Tibial artery (tissue), 4 donors: ENCODE data around the gene MDN1.

Source experiments
- DNase-seq, 2 donors: peaks; one replicate each; pipeline ENCODE4 v3.0.0-alpha.2; 2019
- H3K27ac ChIP-seq, 2 donors: fragments of 200-600 bp; sonication (generic) in 1 of 2; 1 replicate in 1 of 2; 2 replicates in 1 of 2; pipeline ENCODE4 v1.5.1; 2018 to 2019; ENCODE audit warnings: mild to moderate bottlenecking in 1 of 2
- H3K27me3 ChIP-seq, 2 donors: fragments of 200-600 bp; sonication (generic) in 1 of 2; one replicate each; pipeline versions ENCODE4 v1.5.1 to v1.6.0; 2016 to 2019
- H3K36me3 ChIP-seq, 3 donors: fragments of 200-600 bp; sonication (generic) in 2 of 3; one replicate each; pipeline ENCODE4 v1.5.1; 2016 to 2019; ENCODE audit warnings: mild to moderate bottlenecking in 2 of 3
- H3K4me1 ChIP-seq, 4 donors: fragments of 200-600 bp; sonication (generic) in 2 of 4; 1 replicate in 3 of 4; 2 replicates in 1 of 4; pipeline ENCODE4 v1.5.1; 2016 to 2019
- H3K4me3 ChIP-seq, 2 donors: fragments of 200-600 bp; sonication (generic) in 1 of 2; 1 replicate in 1 of 2; 2 replicates in 1 of 2; pipeline ENCODE4 v1.5.1; 2018 to 2019; ENCODE audit warnings: mild to moderate bottlenecking in 2 of 2
- H3K9me3 ChIP-seq, 3 donors: fragments of 200-600 bp; sonication (generic) in 1 of 3; one replicate each; pipeline ENCODE4 v1.5.1; 2016 to 2019
- CTCF ChIP-seq, 2 experiments: fragments of 200-600 bp in 1 of 2; fragments of 450-650 bp in 1 of 2; IDR thresholded peaks; one replicate each; pipeline ENCODE4 v1.5.1; 2017 to 2019; ENCODE audit warnings: antibody characterized with exemption in 2 of 2, mild to moderate bottlenecking in 1 of 2, moderate library complexity in 1 of 2
- intact Hi-C: fragments of 100-400 bp; cut with DNase I; formaldehyde crosslinking; loops from one replicate; pipeline ENCODE4 v1.15.0; 2023; ENCODE audit warnings: low total_unique reads

The MDN1 gene

GRCh38 chr6:89792881-89793280 is 26.7 kb downstream of the MDN1 start:
- TF ChIP-seq CTCF (IDR thresholded peaks at IDR 0.05) = no peak
- H3K4me3 ChIP-seq = no peak overlapping the region
- no peaks in the 10 kb centered on the region for H3K27me3 ChIP-seq
- no peak overlapping the region for H3K27ac ChIP-seq
- H3K36me3 ChIP-seq = peaks cover 30 to 61% (median 58%) of the 10 kb centered on the region in 3 donors
- intact Hi-C loops = no loop called here
- H3K4me1 ChIP-seq = no peaks in the 10 kb centered on the region
- no peaks in the 10 kb centered on the region for H3K9me3 ChIP-seq
- DNase-seq = no peak

- Histone ChIP-seq H3K27me3 (no peaks in the 10 kb centered on the region), H3K4me1 (no peaks in the 10 kb centered on the region), H3K36me3 (peaks cover 41 to 84% (median 80%) of the 10 kb centered on the region in 3 donors), H3K27ac (no peak overlapping the region), H3K9me3 (no peaks in the 10 kb centered on the region), H3K4me3 (no peak overlapping the region)
- intact Hi-C loops = no loop called here
- DNase-seq = no peak
- TF ChIP-seq CTCF (IDR thresholded peaks at IDR 0.05) = no peak
These were observed 29.2 kb downstream of the MDN1 start for GRCh38 chr6:89790403-89790802.

GRCh38 chr6:89789980-89790379 is 29.6 kb downstream of the MDN1 start:
- Histone ChIP-seq H3K27ac (no peak overlapping the region), H3K4me3 (no peak overlapping the region), H3K27me3 (no peaks in the 10 kb centered on the region), H3K9me3 (no peaks in the 10 kb centered on the region), H3K36me3 (peaks cover 43 to 85% (median 84%) of the 10 kb centered on the region in 3 donors), H3K4me1 (no peaks in the 10 kb centered on the region)
- DNase-seq = no peak
- no peak for TF ChIP-seq CTCF (IDR thresholded peaks at IDR 0.05)
- intact Hi-C loops = no loop called here

GRCh38 chr6:89787660-89788328 is 31.8 kb downstream of the MDN1 start:
- Histone ChIP-seq H3K36me3 (peaks cover 53 to 88% (median 85%) of the 10 kb centered on the region in 3 donors), H3K9me3 (peaks cover 0 to 2% (median 0%) of the 10 kb centered on the region in 3 donors), H3K4me3 (no peak overlapping the region), H3K27ac (no peak overlapping the region), H3K4me1 (no peaks in the 10 kb centered on the region), H3K27me3 (no peaks in the 10 kb centered on the region)
- no peak for DNase-seq
- TF ChIP-seq CTCF (IDR thresholded peaks at IDR 0.05) = no peak
- intact Hi-C loops = no loop called here

GRCh38 chr6:89786970-89787369 is 32.6 kb downstream of the MDN1 start:
- Histone ChIP-seq H3K27me3 (no peaks in the 10 kb centered on the region), H3K27ac (no peak overlapping the region), H3K4me1 (no peaks in the 10 kb centered on the region), H3K36me3 (peaks cover 59 to 91% (median 89%) of the 10 kb centered on the region in 3 donors), H3K4me3 (no peak overlapping the region), H3K9me3 (peaks cover 0 to 2% (median 0%) of the 10 kb centered on the region in 3 donors)
- intact Hi-C loops = no loop called here
- DNase-seq = no peak
- TF ChIP-seq CTCF (IDR thresholded peaks at IDR 0.05) = no peak
